Skeletal muscle satellite cell (primary cell): ENCODE data around the gene MAP7.

Experiments
- H3K27me3 ChIP-seq: 2 replicates; pipeline ENCODE4 v1.7.0; 2013; ENCODE audit warnings: low read length; ENCODE audit not compliant: control insufficient read depth, insufficient read depth
- H3K36me3 ChIP-seq: 2 replicates; pipeline ENCODE4 v1.7.0; 2013; ENCODE audit warnings: mild to moderate bottlenecking, control low read depth, low read length; ENCODE audit not compliant: insufficient read depth
- H3K4me1 ChIP-seq: 2 replicates; pipeline ENCODE4 v1.7.0; 2013; ENCODE audit warnings: low read length; ENCODE audit not compliant: control insufficient read depth, insufficient read depth
- H3K4me2 ChIP-seq: 2 replicates; pipeline ENCODE4 v1.7.0; 2013; ENCODE audit warnings: mild to moderate bottlenecking, low read length
- H3K4me3 ChIP-seq: 2 replicates; pipeline ENCODE4 v1.7.0; 2013; ENCODE audit warnings: low read length
- H3K9ac ChIP-seq: 2 replicates; pipeline ENCODE4 v1.7.0; 2013; ENCODE audit warnings: mild to moderate bottlenecking, low read depth, low read length, moderate library complexity
- H3K9me3 ChIP-seq: replicated peaks from 2 replicates; pipeline ENCODE4 v1.7.0; 2013; ENCODE audit warnings: mild to moderate bottlenecking, control low read depth, low read length

Gene MAP7

DNA sequence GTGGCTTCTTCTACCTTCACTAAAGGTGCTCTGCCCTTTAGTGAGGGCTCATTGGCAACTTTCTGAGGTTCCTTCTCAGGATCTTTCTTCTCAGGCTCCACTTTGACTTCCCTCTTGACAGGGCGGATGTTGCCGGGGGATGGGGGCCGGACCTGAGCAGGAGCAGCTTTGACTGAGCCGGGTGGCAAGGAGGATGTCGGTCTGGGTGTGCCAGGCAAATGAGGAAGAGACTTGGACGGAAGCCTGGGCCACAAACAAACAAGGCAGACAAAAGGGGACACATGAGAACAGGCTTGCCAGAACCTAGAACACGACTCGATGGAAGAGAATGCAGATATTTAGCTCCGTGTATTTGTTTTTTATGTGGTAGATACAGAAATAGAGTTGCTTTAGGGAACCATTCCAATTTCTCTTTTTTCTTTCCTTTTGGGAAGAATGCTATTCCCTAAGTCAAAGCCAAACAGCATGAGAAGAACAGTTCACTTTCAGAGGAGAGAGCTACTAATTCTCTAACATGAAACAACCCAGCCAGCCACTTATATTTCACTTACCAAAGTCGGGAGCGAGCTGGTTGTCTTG lies 184.4 kb downstream of the MAP7 start:
- H3K4me3 ChIP-seq, result no peak overlapping the region
- H3K9ac ChIP-seq, result no peak overlapping the region
- H3K4me1 ChIP-seq, result no peaks in the 10 kb centered on the region
- H3K9me3 ChIP-seq, result no peaks in the 10 kb centered on the region
- H3K36me3 ChIP-seq, result no peaks in the 10 kb centered on the region
- H3K27me3 ChIP-seq, result peaks cover 16% of the 10 kb centered on the region
- no peak overlapping the region for H3K4me2 ChIP-seq

DNA sequence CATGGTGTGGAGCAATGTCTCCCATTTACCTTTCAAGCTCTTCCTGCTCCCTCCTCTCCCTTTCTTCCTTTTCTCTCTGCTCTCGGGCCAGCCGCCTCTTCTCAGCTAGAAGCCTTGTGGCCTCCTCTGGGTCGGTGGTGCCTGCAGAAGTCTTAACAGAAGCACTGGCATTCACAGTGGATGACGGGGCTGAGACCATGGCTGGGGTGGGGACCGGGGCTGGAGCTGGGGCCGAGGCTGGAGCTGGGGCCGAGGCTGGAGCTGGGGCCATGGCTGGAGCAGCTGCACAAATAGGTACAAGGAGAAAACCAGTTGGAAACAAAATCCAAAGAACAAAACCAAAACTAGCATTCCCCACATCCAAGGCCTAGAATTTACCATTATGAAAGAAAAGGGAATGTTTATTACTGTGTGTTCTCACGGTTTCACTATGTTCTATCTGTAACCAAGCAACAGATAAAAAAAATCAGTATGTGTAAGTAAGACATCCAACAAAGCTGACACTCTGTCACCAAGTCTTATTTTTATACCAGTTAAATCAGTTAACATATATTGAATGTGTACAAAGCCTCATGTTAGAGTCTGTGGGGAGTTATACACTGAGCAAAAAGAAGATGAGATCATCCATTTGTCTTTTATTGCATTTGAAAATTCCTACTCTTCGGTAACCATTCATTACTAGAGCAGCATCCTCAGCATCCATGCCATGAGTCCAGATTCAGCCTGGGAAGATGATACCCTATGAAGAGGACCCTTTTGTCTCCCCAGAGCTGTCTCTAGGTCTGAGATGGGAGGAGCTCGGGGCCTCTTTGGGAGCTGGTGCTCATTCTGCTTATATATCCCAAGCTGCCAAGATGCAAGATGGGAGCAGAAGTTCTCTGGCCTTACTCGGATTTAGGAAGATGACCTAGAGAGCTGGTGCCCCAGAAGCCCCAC lies 187.5 kb downstream of the MAP7 start:
- H3K36me3 ChIP-seq, result no peaks in the 10 kb centered on the region
- no peak overlapping the region for H3K9ac ChIP-seq
- peaks cover 16% of the 10 kb centered on the region for H3K27me3 ChIP-seq
- H3K4me3 ChIP-seq, result no peak overlapping the region
- H3K9me3 ChIP-seq, result no peaks in the 10 kb centered on the region
- no peaks in the 10 kb centered on the region for H3K4me1 ChIP-seq
- no peak overlapping the region for H3K4me2 ChIP-seq

DNA sequence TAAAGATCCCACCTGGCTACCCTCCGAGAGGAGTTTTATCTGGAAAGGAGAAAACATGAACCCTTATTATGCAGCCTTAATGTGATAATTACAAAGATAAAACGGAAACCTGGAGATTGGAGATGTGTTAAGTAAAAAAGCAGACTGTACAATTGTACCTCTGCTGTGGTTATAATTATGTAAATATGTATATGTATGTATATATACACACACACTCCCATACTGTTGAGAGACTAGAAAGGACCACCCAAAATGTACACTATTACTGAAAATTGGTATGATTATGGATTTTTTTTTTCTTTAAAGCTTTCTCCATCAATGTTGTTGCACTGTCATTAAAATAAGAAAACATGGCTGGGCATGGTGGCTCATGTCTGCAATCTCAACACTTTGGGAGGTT lies 188.4 kb downstream of the MAP7 start:
- Histone ChIP-seq H3K4me1 (no peaks in the 10 kb centered on the region), H3K4me2 (no peak overlapping the region), H3K4me3 (no peak overlapping the region), H3K9me3 (no peaks in the 10 kb centered on the region), H3K36me3 (no peaks in the 10 kb centered on the region), H3K9ac (no peak overlapping the region), H3K27me3 (peaks cover 11% of the 10 kb centered on the region)

DNA sequence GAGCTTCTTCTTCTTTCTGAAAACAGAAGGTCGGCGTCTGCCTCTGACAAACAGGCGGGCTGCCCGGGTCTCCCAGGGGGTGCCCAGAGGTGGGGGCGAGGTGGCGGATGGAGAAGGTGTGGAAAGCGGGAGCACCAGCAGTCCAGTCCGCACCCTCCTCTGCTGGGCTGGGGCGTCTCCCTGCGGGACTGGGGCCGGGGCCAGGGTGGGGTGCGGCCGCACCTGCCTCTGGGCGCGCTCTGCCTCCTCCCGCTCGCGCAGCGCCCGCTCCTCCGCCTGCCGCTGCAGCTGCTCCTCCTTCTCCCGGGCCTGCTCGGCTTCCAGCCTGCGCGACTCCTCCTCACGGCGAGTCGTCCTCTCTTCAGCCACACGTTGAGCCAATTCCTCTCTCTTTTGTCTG lies 189.4 kb downstream of the MAP7 start:
- no peaks in the 10 kb centered on the region for H3K4me1 ChIP-seq
- H3K9ac ChIP-seq, result no peak overlapping the region
- no peak overlapping the region for H3K4me2 ChIP-seq
- peaks cover 11% of the 10 kb centered on the region for H3K27me3 ChIP-seq
- no peaks in the 10 kb centered on the region for H3K36me3 ChIP-seq
- no peak overlapping the region for H3K4me3 ChIP-seq
- H3K9me3 ChIP-seq, result no peaks in the 10 kb centered on the region

DNA sequence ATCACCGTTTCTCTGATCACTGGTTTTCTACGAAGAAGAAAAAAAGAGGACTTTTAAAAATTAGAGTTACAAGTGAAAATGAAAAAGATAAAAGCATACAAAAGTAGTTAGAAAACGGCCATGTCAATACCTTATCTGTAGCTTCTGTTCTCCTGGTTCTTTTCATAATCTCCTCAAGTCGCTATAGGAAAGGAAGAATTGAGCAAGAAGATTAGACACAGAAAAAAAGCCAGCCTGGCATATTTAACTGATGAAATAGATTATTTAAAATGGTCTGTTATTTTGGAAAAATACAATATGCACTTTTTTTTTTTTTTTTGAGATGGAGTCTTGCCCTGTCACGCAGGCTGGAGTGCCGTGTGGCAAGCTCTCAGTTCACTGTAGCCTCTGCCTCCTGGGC lies 190.4 kb downstream of the MAP7 start:
- no peaks in the 10 kb centered on the region for H3K36me3 ChIP-seq
- peaks cover 6% of the 10 kb centered on the region for H3K27me3 ChIP-seq

DNA sequence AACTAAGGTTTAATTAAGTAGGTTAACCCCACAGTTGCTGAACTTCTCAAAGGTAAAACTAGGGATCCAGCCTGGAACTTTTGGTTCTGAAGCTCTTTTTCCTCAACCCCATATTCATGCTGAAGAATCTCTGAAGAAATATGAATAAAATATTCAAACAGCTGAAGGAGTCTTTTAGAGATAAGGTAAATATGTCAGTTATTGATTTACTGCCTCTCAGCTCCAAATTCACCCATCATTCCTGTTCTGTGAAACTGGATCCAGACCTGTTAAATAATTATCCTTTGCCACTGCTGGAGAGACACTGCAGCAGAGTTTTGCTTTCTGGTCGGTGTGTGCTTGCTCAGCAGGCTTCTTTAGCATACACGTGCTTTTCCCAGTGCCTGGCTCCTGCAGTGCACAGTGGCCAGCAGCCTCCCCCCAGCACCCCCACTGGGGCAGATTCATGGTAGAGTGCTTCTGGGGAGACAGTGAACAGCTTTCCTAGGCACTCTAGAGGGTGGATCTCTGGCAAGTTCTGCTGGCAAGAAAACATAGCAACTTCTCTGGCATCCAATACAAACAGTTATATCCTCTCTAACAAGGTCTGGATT lies 198.6 kb downstream of the MAP7 start:
- Histone ChIP-seq H3K36me3 (no peaks in the 10 kb centered on the region), H3K4me3 (no peak overlapping the region), H3K4me2 (no peak overlapping the region), H3K9ac (no peak overlapping the region), H3K4me1 (no peaks in the 10 kb centered on the region), H3K27me3 (no peaks in the 10 kb centered on the region), H3K9me3 (no peaks in the 10 kb centered on the region)

More for the DNA sequence above, 190.4 kb downstream of the MAP7 start:
- Histone ChIP-seq H3K4me3 (no peak overlapping the region), H3K9me3 (no peaks in the 10 kb centered on the region), H3K4me1 (no peaks in the 10 kb centered on the region), H3K9ac (no peak overlapping the region), H3K4me2 (no peak overlapping the region)

DNA sequence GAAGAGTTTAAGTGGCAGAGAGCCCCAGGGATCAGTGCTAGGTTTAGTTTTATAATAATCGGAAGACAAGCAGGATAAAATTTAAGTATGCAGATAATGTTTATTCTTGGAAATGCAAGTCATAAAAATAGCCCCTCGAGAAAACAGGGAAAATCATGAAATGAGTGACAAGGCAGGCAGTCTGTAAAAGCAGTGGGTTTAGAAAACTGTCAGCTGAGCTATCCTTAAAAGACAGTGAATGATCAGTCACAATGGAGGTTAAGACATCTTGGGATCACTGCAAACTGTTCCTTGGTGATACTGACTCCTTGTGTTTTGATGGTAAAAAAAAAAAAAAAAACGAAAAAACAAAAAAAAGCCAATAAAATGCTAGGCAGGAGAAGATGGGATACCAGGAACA lies 199.3 kb downstream of the MAP7 start:
- Histone ChIP-seq H3K4me1 (no peaks in the 10 kb centered on the region), H3K27me3 (no peaks in the 10 kb centered on the region), H3K4me3 (no peak overlapping the region), H3K4me2 (no peak overlapping the region), H3K9ac (no peak overlapping the region), H3K9me3 (no peaks in the 10 kb centered on the region), H3K36me3 (no peaks in the 10 kb centered on the region)

DNA sequence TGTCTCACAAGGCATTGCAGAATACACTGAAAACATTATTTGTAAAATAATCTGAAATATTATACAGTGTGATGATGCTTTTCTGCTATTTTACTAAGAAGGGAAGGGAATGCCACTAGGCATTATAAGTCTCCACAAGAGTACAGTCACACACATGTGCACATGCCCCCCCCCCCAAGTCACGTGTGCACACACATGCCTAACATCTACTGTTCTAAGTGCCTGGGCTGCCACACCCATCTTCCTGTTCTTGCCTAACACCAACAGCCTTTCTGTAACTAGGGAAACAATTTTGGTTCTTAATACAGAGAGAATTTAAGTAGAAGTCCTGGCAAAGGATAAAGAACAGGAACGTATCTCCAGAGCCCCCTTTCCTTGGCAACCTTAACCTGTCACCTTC lies 202.4 kb downstream of the MAP7 start:
- no peak overlapping the region for H3K4me3 ChIP-seq
- H3K36me3 ChIP-seq, result no peaks in the 10 kb centered on the region
- no peak overlapping the region for H3K9ac ChIP-seq
- H3K4me1 ChIP-seq, result peaks cover 7% of the 10 kb centered on the region
- H3K4me2 ChIP-seq, result no peak overlapping the region
- no peaks in the 10 kb centered on the region for H3K27me3 ChIP-seq
- H3K9me3 ChIP-seq, result no peaks in the 10 kb centered on the region

DNA sequence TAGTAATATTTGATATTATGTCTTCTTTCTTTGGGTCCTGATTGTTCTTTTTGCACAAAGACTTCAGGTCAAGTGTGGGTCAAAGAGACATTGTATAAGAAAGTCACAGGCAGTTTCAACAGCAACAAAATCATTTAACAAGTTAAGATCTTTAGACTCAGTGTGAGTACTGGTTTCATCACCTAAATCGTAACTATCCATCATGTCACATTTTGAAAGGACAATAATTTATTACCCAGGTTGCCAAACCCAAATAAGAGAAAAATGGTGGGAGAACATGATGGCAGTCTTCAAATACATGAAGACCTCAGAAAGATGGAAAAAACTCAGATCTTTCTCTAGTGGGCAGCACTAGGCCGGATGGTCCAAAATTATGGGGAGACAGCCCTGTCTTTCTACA lies 205.1 kb downstream of the MAP7 start:
- Histone ChIP-seq H3K36me3 (no peaks in the 10 kb centered on the region), H3K4me3 (no peak overlapping the region), H3K4me1 (peaks cover 7% of the 10 kb centered on the region), H3K9ac (no peak overlapping the region), H3K4me2 (no peak overlapping the region), H3K27me3 (no peaks in the 10 kb centered on the region), H3K9me3 (no peaks in the 10 kb centered on the region)

DNA sequence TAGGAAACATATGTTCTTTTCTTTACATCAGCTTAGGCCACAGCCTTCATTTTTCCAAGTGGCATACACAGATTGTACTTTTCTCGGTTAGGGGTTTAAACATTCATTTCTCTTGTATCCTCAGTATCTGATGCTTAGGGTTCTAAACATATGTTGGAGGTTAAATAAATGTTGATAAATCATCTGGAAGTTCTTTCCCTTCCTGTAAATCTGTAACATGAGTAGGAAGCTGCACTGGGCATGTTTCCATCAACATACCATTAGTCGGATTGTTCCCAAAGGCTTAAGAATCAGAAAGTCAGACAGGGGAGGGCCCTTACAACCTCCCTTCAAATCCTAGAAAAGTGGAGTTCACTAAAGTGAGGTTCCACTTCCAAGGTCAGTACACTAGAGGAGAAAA lies 205.8 kb downstream of the MAP7 start:
- no peak overlapping the region for H3K9ac ChIP-seq
- H3K27me3 ChIP-seq, result no peaks in the 10 kb centered on the region
- peaks cover 7% of the 10 kb centered on the region for H3K4me1 ChIP-seq
- no peak overlapping the region for H3K4me3 ChIP-seq
- H3K9me3 ChIP-seq, result no peaks in the 10 kb centered on the region
- H3K36me3 ChIP-seq, result no peaks in the 10 kb centered on the region
- no peak overlapping the region for H3K4me2 ChIP-seq

DNA sequence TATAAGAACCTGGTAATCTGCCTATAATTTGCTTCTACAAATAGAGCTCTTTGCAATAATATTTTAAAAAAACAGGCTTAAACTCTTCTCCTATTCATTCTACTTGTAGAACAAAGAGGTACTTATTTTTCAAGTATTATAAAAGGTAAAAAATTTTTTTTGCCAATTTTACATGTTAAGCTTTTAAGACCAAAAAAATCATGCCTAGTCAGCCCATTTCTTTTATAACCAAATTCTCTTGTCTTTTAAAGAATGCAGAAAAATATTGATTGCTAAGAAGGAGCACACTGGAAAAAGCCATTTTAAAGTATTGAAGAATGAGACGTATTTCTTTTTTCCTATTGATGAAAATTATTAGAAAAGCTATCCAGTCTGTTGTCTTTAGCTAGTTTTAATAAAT lies 206.5 kb downstream of the MAP7 start:
- no peak overlapping the region for H3K9ac ChIP-seq
- no peak overlapping the region for H3K4me2 ChIP-seq
- H3K36me3 ChIP-seq, result no peaks in the 10 kb centered on the region
- peaks cover 7% of the 10 kb centered on the region for H3K4me1 ChIP-seq
- no peak overlapping the region for H3K4me3 ChIP-seq
- no peaks in the 10 kb centered on the region for H3K9me3 ChIP-seq
- no peaks in the 10 kb centered on the region for H3K27me3 ChIP-seq
